GM12891 (cell line): ENCODE measurements around the gene DHRS3.

ENCODE experiments used
- DNase-seq: peaks from one replicate; pipeline ENCODE4 v3.0.0; 2011; ENCODE audit warnings: low spot score; ENCODE audit not compliant: insufficient read length
- FAIRE-seq: peaks from 2 replicates; lab custom pipeline; 2011; peaks lifted over from hg19 to GRCh38; lab: Jason Lieb, UNC
- PAX5 ChIP-seq: IDR thresholded peaks from 2 replicates; pipeline ENCODE4 v1.6.1; 2011; ENCODE audit warnings: low read length, moderate library complexity, mild to moderate bottlenecking; ENCODE audit not compliant: insufficient read depth, severe bottlenecking
- POLR2A ChIP-seq: IDR thresholded peaks from 2 replicates; pipeline ENCODE4 v1.6.1; 2011; ENCODE audit warnings: low read depth, low read length, control low read depth
- POLR2AphosphoS5 ChIP-seq: IDR thresholded peaks from 2 replicates; pipeline ENCODE4 v1.6.1; 2011; ENCODE audit warnings: low read depth, low read length, control low read depth
- POU2F2 ChIP-seq: IDR thresholded peaks from 2 replicates; pipeline ENCODE4 v1.6.1; 2011; ENCODE audit warnings: low read depth, mild to moderate bottlenecking, control low read depth, low read length, moderate library complexity
- SPI1 ChIP-seq: IDR thresholded peaks from 2 replicates; pipeline ENCODE4 v1.6.1; 2011; ENCODE audit warnings: low read depth, low read length, control low read depth
- TAF1 ChIP-seq: IDR thresholded peaks from 2 replicates; pipeline ENCODE4 v1.6.1; 2011; ENCODE audit warnings: low read depth, low read length, control low read depth

The DHRS3 gene

DNA sequence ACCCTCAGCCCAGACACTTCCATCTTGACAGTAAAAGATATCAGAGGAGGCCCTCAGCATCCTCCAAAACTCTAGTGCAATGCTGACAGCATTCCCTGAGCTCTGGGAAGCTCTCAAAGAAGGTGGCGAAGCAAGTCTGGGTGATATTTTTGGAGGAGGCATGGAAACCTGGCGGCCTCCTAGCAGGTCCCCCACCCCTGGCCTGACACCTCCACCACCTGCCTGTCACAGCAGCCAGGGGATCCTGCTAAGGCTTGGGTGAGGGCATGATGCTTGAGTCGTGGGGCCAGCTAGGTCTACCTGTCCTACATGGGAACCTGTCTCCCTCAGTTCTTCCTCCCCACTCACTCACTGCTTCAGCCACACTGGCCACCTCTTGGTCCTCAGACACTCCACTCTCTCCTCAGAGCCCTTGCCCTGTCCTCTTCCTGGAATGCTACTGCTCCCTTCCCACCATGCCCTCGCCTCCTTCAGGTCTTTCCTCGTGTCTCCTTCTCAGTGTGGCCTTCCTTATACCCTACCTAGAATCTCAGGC lies 8.5 kb downstream of the DHRS3 start:
- DNase-seq (no peak), FAIRE-seq (no peak)
- TF ChIP-seq TAF1 (no peak), POLR2A (no peak), POLR2AphosphoS5 (no peak), SPI1 (no peak)

DNA sequence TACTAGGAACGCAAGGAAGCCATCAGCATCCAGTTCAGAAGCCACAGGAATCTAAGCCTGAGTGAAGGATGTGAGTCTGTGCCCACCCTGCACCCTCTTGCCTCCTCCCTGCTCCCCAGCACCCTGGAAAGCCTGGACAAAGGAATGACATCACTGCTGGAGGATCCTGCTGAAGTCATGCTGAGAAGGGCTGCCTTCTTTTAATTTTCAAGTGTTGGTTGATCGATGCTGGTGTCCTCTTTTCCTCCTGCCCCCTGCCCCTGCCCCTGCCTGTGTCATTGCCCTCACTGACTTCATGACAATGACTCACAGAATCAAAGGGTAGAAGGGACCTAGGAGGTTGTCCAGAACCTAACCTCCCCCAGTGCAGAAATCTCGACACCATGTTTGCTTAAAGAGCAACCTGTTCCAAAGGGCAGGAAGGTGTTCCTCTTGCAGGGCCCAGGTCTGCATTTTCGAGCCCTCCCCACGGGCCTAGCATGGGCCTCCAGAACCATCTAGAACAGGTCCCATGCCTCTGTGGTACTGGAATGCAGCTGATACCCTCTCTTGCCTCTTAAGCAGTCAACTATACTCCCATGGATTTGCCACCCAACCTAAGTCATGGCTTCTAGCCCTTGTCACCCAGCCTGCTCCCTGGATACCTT lies 9.6 kb downstream of the DHRS3 start:
- FAIRE-seq: no peak
- TF ChIP-seq SPI1: no peak
- no peak for TF ChIP-seq POLR2AphosphoS5
- TF ChIP-seq PAX5: no peak
- TF ChIP-seq TAF1: no peak
- no peak for TF ChIP-seq POU2F2
- TF ChIP-seq POLR2A: no peak
- DNase-seq: no peak

DNA sequence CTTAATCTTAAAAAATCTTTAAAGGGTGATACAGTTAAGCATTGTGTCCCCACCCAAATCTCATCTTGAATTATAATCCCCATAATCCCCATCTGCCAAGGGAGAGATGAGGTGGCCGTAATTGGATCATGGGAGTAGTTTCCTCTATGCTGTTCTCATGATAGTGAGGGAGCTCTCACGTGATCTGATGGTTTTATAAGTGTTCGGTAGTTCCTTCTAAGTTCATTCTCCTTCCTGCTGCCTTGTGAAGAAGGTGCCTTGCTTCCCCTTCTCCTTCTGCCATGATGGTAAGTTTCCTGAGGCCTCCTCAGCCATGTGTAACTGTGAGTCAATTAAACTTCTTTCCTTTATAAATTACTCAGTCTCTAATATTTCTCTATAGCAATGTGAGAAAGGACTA lies 10.7 kb downstream of the DHRS3 start:
- FAIRE-seq: no peak
- no peak for DNase-seq
- TF ChIP-seq POLR2A (no peak), POLR2AphosphoS5 (no peak)

DNA sequence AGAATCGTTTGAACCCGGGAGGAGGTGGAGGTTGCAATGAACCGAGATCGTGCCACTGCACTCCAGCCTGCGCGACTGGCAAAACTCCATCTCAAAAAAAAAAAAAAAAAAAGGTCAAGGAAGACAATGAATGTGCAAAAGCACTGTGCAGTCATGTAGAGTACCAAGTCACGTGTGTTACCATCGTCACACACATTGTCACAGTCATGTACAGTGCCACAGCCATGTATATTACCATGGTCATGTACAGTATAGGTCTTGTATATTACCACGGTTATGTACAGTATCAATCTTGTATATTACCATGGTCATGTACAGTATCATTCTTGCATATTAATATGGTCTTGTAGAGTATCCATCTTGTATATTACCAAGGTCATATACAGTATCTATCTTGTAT lies 13.0 kb downstream of the DHRS3 start:
- FAIRE-seq (no peak), DNase-seq (no peak)
- TF ChIP-seq POU2F2 (no peak), TAF1 (no peak), SPI1 (no peak), PAX5 (no peak)

DNA sequence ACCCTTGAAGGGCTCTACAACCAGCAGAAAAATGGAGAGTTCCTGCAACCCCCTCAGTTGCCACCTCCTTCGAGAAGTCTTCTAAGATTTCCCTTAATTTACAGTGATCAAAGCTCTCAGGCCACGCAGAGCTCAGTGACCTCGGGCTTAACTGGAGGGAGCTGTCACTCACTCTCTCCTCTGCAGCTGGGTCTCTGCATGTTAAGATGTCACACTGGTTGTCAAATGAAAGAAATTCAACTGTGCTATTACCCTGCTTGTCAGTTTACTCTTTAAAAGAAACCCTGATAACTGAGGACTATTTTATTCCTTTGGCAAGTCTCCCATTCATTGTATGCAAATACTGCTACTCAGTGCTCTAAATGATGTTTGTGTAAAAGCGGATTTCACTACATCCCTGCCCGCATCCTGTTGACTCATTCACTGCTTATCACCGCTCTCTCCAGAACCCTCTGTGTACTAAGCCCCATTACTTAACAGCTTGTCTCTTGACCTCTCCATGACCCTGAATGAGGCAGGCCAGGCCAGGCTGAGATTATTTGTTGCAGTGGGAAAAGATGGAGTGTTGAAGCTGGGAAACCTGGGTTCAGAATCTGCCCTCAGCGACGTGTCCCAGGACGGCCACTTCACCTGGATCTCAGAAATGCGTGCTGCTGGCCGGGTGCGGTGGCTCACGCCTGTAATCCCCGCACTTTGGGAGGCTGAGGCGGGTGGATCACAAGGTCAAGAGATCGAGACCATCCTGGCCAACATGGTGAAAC lies 13.7 kb downstream of the DHRS3 start:
- no peak for FAIRE-seq
- TF ChIP-seq POLR2A: no peak
- TF ChIP-seq PAX5: no peak
- TF ChIP-seq SPI1: no peak
- TF ChIP-seq POU2F2: no peak
- no peak for TF ChIP-seq TAF1
- no peak for TF ChIP-seq POLR2AphosphoS5
- DNase-seq: no peak

DNA sequence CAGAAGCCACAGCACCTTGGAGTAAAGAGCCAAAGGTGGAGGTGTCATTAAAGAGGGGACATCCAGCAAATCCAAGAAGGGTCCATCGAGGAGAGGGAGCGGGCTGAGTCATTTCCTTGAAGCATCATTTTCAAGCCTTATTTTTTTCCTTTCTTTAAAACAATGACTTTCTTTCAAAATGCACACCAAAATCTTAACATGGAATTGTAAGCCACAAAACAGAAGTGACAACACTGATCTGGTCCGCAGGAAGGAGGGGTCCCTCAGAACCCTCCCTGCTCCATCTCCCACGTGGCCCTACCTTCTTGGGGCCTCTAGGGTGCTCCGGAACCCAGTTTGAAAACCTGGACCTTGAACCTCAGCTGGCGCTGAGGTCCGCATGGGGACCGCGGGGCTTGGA lies 14.8 kb downstream of the DHRS3 start:
- DNase-seq (no peak), FAIRE-seq (no peak)
- no peak for TF ChIP-seq SPI1
- no peak for TF ChIP-seq PAX5
- TF ChIP-seq TAF1: no peak
- no peak for TF ChIP-seq POLR2A
- no peak for TF ChIP-seq POLR2AphosphoS5
- no peak for TF ChIP-seq POU2F2

DNA sequence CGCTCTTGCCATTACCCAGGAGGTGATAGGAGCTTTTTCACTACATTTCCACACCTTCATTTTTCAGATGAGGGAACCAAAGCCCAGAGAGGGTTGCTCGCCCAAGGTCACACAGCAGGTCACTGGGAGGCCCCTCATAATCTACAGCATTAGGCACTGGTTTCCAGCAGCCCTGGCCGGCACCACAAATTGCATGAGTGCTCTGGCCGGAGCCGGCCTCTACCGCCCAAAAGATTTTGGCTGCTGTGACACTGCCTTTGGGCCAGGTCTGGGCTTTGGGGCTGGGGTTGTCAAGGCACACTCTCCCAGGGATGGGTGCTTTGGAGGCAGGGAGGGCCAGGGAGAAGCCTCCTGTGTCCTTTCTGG lies 15.4 kb downstream of the DHRS3 start:
- no peak for TF ChIP-seq TAF1
- TF ChIP-seq POLR2AphosphoS5: no peak
- TF ChIP-seq PAX5: no peak
- no peak for TF ChIP-seq POLR2A
- TF ChIP-seq POU2F2: no peak
- no peak for TF ChIP-seq SPI1
- no peak for DNase-seq
- no peak for FAIRE-seq

DNA sequence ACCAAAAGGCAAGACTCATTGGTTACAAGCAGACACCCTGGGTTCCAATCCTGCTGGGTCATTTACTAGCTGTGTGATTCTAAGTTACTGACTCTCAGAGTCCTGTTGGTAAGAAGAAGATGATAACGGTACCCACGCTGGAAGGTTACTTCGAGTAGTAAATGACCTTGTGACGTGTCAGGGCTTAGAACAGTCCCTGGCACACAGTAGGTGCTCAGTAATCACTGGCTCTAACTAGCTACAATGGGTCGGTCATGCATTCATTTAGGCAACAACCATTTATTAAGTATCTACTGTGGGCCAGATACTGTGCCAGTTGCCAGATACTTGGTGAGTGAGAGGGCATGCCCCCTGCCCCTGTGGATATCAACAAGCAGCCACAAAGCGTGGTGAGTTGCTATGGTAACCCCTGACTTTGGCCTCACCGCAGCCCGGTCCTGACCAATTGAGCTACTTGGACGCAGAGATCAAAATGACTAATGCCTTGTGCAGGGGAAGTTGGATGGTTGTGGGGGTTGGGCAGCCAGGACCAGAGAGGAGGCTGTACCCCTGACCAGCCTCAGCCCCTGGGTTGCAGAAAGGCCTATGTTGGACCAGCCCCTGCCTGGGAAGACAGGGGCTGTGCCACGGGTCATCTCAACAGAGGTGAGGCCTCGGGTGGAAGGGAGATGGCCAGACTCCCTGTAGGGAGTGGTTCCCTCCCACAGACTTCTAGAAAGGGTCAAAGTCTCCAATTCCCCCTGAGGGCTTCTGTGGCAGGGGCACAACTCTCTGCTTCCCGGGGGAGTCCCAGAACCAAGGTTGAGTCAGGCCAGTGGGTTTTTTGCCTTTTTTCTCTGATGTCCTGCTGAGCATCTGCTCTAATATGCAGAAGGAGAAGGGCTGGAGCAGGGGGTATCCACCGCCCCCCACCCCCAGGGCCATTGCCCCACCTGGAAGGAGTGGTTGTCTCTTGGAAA lies 16.0 kb downstream of the DHRS3 start:
- DNase-seq: no peak
- no peak for FAIRE-seq

DNA sequence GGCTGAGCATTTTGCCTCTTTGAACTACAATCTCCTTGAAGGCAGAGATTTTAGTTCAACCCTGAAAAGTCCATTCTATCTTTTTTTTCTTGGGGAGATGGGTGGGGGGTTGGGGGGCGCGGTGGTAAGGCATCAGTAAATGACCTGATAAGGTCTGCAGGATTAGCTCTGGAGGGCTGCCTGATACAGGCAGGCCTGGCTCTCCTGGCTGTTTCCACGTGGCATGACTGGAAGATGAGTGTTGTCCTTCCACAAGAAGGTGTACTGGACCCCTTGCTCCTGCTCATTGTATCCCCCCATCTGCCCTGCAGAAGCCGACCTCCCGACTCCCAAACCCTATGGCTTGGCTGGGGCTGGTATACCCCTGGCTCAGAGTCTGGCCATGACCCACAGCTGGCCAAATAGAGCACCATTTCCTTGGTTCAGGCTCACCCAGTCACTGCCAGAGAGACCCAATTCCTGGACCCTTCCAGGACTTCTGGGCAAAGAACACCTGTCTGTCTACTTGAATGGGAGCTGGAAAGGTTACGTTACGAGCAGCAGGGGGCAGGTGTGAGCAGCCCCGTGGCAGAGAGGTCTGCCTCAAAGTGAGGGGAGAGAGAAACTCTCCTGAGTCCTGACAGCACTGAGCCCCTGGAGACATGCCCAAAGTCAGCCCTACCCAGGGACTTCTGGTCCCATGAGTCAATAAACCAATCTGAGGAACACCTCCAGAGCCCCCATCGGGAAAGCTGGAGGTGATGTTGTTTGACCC lies 17.0 kb downstream of the DHRS3 start:
- FAIRE-seq (no peak), DNase-seq (peak; percentile 40)
- TF ChIP-seq SPI1 (no peak), POLR2AphosphoS5 (no peak), TAF1 (no peak), PAX5 (no peak), POLR2A (no peak), POU2F2 (no peak)

More for the DNA sequence above, 16.0 kb downstream of the DHRS3 start:
- TF ChIP-seq SPI1 (no peak), POLR2AphosphoS5 (no peak), TAF1 (no peak), POU2F2 (no peak), POLR2A (no peak), PAX5 (no peak)

DNA sequence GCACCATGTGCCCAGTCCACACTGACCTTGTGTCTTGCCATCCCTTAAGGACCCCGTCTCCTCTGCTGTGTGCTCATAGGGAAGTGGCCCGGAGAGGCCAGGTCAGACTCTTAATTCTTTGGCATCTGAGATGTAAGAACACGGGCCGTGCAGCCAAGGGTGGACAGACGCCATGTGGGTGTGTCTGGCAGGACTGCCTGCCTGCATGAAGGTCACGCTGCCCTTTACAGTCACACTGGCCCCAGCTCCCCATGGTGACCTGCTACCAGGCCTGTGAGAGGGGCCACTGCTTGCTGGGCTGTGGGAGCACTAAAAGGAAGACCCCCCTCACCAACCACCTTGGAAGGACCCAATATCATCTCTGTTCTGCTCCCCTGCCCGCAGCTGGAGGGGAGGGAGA lies 17.7 kb downstream of the DHRS3 start:
- DNase-seq: no peak
- TF ChIP-seq TAF1 (no peak), POLR2AphosphoS5 (no peak)
- no peak for FAIRE-seq
